SH-SY5Y (cell line): Measurements from ENCODE around the gene ZNF451.

Experiments
- GATA2 ChIP-seq: IDR thresholded peaks from 2 replicates; pipeline ENCODE4 v1.6.1; 2011; ENCODE audit warnings: mild to moderate bottlenecking, low read depth, low read length
- GATA3 ChIP-seq: IDR thresholded peaks from 2 replicates; pipeline ENCODE4 v1.6.1; 2011; ENCODE audit warnings: low read depth, mild to moderate bottlenecking, low read length, moderate library complexity

GRCh38 chr6:57147955-57148858 is 58.2 kb downstream of the ZNF451 start:
- TF ChIP-seq GATA3 (no peak), GATA2 (no peak)
